Fibroblast of skin of back (primary cell): Measurements from ENCODE around the gene TRIM39.

Experiments used
- DNase-seq: peaks from one replicate; pipeline ENCODE4 v3.0.0-alpha.2; 2013

The TRIM39 gene

GRCh38 chr6:30327232-30327746, 562 bp downstream of the TRIM39 start:
- DNase-seq = no peak

- DNase-seq = no peak
These were observed 1.7 kb downstream of the TRIM39 start for GRCh38 chr6:30328397-30328796.

DNA sequence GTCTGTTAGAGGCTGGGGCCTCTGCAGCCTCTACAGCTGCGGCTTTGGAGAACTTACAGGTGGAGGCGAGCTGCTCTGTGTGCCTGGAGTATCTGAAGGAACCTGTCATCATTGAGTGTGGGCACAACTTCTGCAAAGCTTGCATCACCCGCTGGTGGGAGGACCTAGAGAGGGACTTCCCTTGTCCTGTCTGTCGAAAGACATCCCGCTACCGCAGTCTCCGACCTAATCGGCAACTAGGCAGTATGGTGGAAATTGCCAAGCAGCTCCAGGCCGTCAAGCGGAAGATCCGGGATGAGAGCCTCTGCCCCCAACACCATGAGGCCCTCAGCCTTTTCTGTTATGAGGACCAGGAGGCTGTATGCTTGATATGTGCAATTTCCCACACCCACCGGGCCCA, 2.6 kb downstream of the TRIM39 start:
- DNase-seq = no peak

GRCh38 chr6:30331981-30332380, 5.3 kb downstream of the TRIM39 start:
- DNase-seq = no peak

DNA sequence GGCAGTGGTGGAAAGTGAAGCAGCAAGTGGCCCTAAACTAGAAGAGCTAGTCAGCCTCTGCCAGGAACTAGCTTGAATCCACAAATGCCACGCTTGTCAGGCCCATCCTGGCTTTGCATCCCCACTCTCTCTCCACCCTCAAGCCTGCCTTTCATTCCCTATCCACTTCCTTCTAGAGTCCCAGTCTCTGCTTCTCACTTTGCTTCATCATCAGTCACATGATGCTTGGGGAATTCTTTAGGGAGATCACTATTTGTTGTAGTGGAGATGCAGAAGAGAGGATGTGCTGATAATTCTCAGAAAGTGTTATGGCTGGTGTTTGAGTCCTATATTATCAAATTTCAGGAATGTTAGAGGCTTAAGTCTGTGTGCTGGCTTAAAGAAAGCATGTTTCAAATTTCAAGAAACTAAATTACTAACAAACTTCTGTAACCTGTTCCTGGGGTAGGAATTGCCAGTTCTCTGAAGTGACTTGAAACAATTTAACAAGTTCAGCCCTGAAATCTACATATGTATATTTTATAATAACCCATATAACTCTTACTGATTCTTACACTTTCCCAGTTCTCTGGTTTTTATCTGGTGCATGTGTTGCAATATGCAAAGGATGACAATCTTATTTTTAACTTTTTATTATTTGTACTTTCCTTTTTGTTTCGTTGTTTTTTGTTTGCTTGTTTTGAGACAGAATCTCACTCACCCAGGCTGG, 7.5 kb downstream of the TRIM39 start:
- DNase-seq = no peak

DNA sequence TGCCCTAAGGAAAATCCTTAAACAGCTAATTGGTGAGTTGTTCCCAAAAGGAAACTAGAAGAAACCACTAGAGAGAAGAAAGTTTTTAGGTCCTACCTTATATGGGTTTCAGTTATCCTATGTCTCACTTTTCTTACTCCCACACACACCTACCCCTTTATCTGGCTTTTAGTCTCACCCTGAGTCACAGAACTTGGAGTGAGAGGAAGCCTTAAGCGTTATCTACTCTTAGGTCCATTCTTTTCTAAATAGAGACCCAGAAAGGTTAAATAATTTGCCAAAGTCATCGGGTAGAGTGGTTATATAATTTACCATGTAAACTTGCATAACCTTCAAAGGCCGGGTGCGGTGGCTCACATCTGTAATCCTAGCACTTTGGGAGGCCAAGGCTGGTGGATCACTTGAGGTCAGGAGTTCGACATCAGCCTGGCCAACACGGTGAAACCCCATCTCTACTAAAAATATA, 13.9 kb downstream of the TRIM39 start:
- DNase-seq = no peak

GRCh38 chr6:30341218-30341617, 14.5 kb downstream of the TRIM39 start:
- no peak for DNase-seq

DNA sequence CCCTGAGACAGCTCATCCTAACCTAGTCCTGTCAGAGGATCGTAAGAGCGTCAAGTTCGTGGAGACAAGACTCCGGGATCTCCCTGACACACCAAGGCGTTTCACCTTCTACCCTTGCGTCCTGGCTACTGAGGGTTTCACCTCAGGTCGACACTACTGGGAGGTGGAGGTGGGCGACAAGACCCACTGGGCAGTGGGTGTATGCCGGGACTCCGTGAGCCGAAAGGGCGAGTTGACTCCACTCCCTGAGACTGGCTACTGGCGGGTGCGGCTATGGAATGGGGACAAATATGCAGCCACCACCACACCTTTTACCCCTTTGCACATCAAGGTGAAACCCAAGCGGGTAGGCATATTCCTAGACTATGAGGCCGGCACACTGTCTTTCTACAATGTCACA, 15.0 kb downstream of the TRIM39 start:
- DNase-seq = no peak

DNA sequence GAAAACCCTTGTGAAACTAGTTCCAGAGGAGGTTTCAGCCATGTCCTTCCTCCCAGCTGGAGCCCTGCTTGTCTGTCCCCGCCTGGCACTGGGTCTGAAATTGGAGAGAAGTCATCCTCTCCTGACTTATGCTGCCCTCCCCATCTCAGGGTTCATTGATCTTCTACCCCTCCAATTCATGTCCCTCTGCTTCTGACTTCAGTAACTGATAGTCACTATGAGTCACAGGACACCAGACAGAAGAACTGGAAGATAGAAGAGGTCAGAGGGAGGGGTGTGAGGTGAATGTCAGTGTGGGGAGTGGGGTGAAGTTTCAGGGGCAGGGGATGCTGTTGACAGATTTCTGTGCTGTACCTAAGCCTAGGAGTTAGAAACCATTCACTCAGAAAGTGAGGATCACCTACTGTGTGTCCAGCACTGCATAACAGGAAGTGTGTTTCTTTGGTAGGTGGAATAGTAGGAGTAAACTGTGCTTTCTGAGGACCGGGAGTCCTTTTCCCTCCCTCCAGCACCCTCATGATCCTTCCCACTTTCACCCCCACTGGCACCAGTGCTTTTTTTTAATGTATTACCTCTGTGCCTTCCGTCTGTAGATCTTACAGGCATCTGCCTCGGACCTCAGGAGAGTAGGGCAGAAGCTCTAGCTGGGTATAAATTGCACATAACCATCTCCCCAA, 17.6 kb downstream of the TRIM39 start:
- no peak for DNase-seq

GRCh38 chr6:30344868-30345671, 18.3 kb downstream of the TRIM39 start, which contains the start of gene RPP21:
Gene RPP21, plus strand, starts transcription at chr6:30345156. Its CDS starts 16 bp downstream, at chr6:30345172.
- peak; percentile 82 for DNase-seq

DNA sequence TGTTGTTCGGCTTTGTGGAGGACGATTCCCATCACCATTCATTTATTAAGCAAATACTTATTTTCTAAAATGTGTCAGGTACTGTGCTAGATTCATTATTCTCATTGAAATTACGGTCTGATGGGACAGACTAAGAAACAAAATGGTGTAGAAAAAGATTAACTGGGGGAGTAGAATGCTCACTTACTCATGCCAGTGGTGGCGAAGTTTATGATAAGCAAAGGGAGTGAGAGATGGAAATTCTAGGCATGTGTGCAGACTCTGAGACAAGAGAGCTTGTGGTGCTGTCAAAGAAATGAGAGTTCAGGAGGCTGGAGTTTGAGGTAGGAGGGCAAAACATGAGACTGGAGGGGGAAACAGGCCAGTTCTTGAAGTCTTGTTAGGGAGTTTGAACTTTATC, 19.1 kb downstream of the TRIM39 start:
- no peak for DNase-seq

GRCh38 chr6:30348957-30349356, 22.2 kb downstream of the TRIM39 start:
- DNase-seq = no peak

GRCh38 chr6:30349421-30350177, 22.9 kb downstream of the TRIM39 start:
- DNase-seq = no peak

DNA sequence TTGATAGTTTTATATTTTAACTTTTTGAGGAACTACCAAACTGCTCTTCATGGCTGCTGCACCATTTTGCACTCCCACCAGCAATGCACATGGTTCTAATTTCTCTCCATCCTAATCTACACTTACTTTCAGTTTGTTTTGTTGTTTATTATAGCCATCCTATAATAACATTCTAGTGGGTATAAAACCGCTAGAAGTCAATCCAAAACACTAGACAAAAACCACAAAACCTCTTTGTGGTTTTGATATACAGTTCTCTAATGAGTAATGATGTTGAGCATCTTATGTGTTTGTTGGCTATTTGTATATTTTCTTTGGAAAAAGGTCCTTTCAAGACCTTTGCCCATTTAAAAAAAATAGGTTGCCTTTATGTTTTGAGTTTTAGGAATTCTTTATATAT, 23.8 kb downstream of the TRIM39 start:
- DNase-seq = no peak

- no peak for DNase-seq
These were observed 25.8 kb downstream of the TRIM39 start for GRCh38 chr6:30352550-30352949.

DNA sequence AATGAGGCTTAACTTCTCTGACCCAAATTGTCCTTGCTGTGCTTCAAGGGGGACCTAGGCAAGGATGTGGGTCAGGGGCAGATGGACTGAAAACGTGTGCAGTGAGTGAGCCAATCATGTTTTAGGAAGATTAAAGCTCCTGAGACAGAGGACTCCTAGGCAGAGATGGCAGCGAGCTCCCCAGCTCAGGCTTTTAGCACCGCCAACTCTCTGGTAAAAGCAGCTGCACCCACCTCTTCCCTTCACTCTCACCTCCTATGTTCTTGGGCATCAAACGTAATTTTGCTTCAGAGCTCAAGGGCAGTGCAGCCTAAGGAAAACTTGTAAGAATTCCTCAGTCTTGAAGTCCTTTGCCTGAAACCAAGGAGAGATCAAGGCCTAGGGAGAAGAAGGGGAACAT, 28.6 kb downstream of the TRIM39 start:
- no peak for DNase-seq

DNA sequence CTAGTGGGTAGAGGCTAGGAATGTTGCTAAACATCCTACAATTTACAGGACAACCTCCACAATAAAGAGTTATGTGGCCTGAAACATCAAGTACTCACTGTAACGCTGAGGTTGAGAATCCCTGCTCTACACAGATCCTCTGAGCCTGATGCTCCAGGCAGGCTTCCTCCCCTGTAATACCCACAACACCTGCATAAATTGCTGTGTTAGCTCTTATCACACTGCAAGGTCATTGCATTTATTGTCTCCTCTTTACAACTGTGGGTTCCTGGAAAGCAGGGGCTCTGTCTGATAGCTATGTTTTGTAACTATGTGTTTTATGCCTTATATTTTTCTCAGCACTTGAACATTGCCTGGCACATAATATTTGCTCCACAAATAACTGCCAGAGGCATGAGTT, 29.8 kb downstream of the TRIM39 start:
- DNase-seq = no peak

GRCh38 chr6:30357678-30358540, 31.2 kb downstream of the TRIM39 start:
- peak; percentile 82 for DNase-seq

DNA sequence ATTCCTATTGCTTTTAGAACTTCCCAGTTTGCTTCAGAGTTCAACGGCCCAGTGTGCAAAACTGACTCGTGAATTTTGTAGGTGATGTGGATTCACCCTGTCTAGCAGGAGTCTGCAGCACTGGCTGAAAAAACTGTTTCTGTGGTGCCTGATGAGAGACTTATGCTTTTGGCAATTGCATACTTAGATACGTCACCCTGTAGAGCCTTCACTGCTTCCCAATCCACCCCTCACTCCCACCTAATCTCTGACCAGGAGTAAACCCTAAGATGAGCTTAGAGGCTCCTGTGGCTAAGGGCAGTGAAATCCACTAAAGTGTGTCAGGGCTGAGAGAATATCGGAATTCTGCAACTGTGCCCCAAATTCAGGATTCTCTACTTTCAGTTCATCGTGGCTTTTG, 32.5 kb downstream of the TRIM39 start:
- no peak for DNase-seq

- DNase-seq = no peak
These were observed 33.4 kb downstream of the TRIM39 start for GRCh38 chr6:30360139-30360538.

DNA sequence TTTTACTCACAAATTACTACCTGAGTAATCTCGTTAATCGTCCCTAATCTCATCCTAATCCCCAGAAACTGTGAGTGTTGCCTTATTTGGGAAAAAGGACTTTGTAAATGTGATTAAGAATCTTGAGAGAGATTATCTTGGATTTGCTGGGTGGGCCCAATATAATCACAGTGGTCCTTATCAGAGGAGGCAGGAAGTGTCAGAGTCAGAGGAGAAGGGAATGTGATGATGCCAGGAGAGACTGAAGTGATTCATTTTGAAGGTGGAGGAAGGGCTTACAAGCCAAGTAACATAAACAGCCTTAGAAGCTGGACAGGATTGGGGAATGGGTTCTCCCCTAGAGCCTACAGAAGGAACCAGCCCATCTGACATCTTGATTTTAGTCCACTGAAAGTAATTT, 34.9 kb downstream of the TRIM39 start:
- peak; percentile 10 for DNase-seq
